HepG2 (cell line): ENCODE measurements around the gene MLXIPL. TPM values are rescaled to one million over a fixed set of nuclear protein-coding genes. Genes with fewer than 3 reads are reported as not detected.

Source experiments
- AFF4 ChIP-seq: sonication (generic); formaldehyde crosslinking; IDR thresholded peaks from 2 replicates; pipeline ENCODE4 v1.4.0; 2020; ENCODE audit warnings: missing genetic modification reagents
- ATF7 ChIP-seq, 2 experiments: fragments of 450-650 bp in 1 of 2; sonication (generic) in 1 of 2; formaldehyde crosslinking in 1 of 2; IDR thresholded peaks; 2 replicates each; pipeline versions ENCODE4 v1.4.0 to v1.6.1; 2016 to 2020; ENCODE audit warnings: antibody characterized with exemption in 1 of 2, mild to moderate bottlenecking in 1 of 2, missing genetic modification reagents in 1 of 2
- CBFB ChIP-seq: sonication (generic); formaldehyde crosslinking; IDR thresholded peaks from 2 replicates; pipeline ENCODE4 v1.4.0; 2020; ENCODE audit warnings: missing genetic modification reagents
- GRHL1 ChIP-seq: sonication (generic); formaldehyde crosslinking; conservative IDR thresholded peaks from 2 replicates; pipeline ENCODE4 v1.8.0; 2022; ENCODE audit warnings: missing genetic modification reagents
- HDAC6 ChIP-seq: fragments of 200-600 bp; sonication (generic); IDR thresholded peaks from 2 replicates; pipeline ENCODE4 v1.7.0; 2017; ENCODE audit warnings: mild to moderate bottlenecking, antibody characterized with exemption, low read length, low read depth
- TFAP4 ChIP-seq: sonication (generic); IDR thresholded peaks from 2 replicates; pipeline ENCODE4 v1.6.1; 2016; ENCODE audit warnings: low read depth, borderline replicate concordance
- ZFP41 ChIP-seq: sonication (generic); formaldehyde crosslinking; IDR thresholded peaks from 2 replicates; pipeline ENCODE4 v1.4.0; 2020; ENCODE audit warnings: mild to moderate bottlenecking, missing genetic modification reagents, borderline replicate concordance
- ZNF530 ChIP-seq: sonication (generic); formaldehyde crosslinking; IDR thresholded peaks from 2 replicates; pipeline ENCODE4 v1.5.0; 2020; ENCODE audit warnings: low read depth, mild to moderate bottlenecking, missing genetic modification reagents
- ZNF549 ChIP-seq: sonication (generic); formaldehyde crosslinking; IDR thresholded peaks from 2 replicates; pipeline ENCODE4 v1.5.0; 2020; ENCODE audit warnings: missing genetic modification reagents
- ZNF557 ChIP-seq: sonication (generic); formaldehyde crosslinking; IDR thresholded peaks from 2 replicates; pipeline ENCODE4 v1.4.0; 2020; ENCODE audit warnings: missing genetic modification reagents
- ZNF558 ChIP-seq: sonication (generic); formaldehyde crosslinking; IDR thresholded peaks from 2 replicates; pipeline ENCODE4 v1.9.0; 2022; ENCODE audit warnings: mild to moderate bottlenecking, missing genetic modification reagents, borderline replicate concordance
- ZNF703 ChIP-seq: sonication (generic); formaldehyde crosslinking; IDR thresholded peaks from 2 replicates; pipeline ENCODE4 v1.5.1; 2020; ENCODE audit warnings: missing genetic modification reagents, mild to moderate bottlenecking, moderate library complexity, borderline replicate concordance
- ZNF709 ChIP-seq: sonication (generic); formaldehyde crosslinking; IDR thresholded peaks from 2 replicates; pipeline ENCODE4 v1.5.0; 2020; ENCODE audit warnings: mild to moderate bottlenecking, missing genetic modification reagents
- ZNF713 ChIP-seq: sonication (generic); formaldehyde crosslinking; IDR thresholded peaks from 2 replicates; pipeline ENCODE4 v1.4.0; 2020; ENCODE audit warnings: mild to moderate bottlenecking, missing genetic modification reagents
- ZNF761 ChIP-seq: sonication (generic); formaldehyde crosslinking; conservative IDR thresholded peaks from 2 replicates; pipeline ENCODE4 v1.4.0; 2020; ENCODE audit warnings: mild to moderate bottlenecking, missing genetic modification reagents
- ZNF772 ChIP-seq: sonication (generic); formaldehyde crosslinking; IDR thresholded peaks from 2 replicates; pipeline ENCODE4 v1.5.0; 2020; ENCODE audit warnings: mild to moderate bottlenecking, missing genetic modification reagents
- ZNF777 ChIP-seq: sonication (generic); formaldehyde crosslinking; IDR thresholded peaks from 2 replicates; pipeline ENCODE4 v1.4.0; 2020; ENCODE audit warnings: missing genetic modification reagents
- ZNF878 ChIP-seq: sonication (generic); formaldehyde crosslinking; IDR thresholded peaks from 2 replicates; pipeline ENCODE4 v1.8.1; 2023; ENCODE audit warnings: mild to moderate bottlenecking, missing genetic modification reagents, moderate library complexity
- ZSCAN25 ChIP-seq: sonication (generic); formaldehyde crosslinking; IDR thresholded peaks from 2 replicates; pipeline ENCODE4 v1.8.0; 2022; ENCODE audit warnings: mild to moderate bottlenecking, missing genetic modification reagents
- polyA plus RNA-seq, 8 experiments: library from polyadenylated mRNA; depleted of rRNA in 3 of 8; stranded (reverse) in 7 of 8; unstranded in 1 of 8; fragments of >200 nt; fragmentation: Illumina TruSeq in 4 of 8; extraction: Trizol in 4 of 8; gene quantifications; 2 replicates each; pipeline versions ENCODE4 v1.2.1 to v1.2.3, GENCODE V29; 2011 to 2016; ENCODE audit warnings: low read depth in 4 of 8, missing spikeins in 1 of 8, mixed read lengths in 1 of 8; ENCODE audit not compliant: insufficient read depth in 1 of 8
- total RNA-seq, 5 experiments: library from RNA; depleted of rRNA; stranded (reverse); fragments of >200 nt; fragmentation: Illumina TruSeq; extraction: Trizol; gene quantifications; 2 replicates each; pipeline ENCODE4 v1.2.3, GENCODE V29; 2016; ENCODE audit warnings: low read depth in 1 of 5
- TF ChIP-seq, protein P1 (sequence below): sonication (generic); formaldehyde crosslinking; IDR thresholded peaks from 2 replicates; pipeline ENCODE4 v1.4.0; 2020; ENCODE audit warnings: mild to moderate bottlenecking, missing genetic modification reagents, borderline replicate concordance
- TF ChIP-seq, protein P2 (sequence below): IDR thresholded peaks from 2 replicates; pipeline ENCODE4 v1.6.1; 2016; ENCODE audit warnings: missing genetic modification reagents, missing compliant biosample characterization

MLXIPL gene
- total and polyA plus RNA-seq, 2 of the 13 experiments (the other 11 are each of a cell fraction or from before 2014, with no cell fraction given), result 51.6 to 60.1 TPM

DNA sequence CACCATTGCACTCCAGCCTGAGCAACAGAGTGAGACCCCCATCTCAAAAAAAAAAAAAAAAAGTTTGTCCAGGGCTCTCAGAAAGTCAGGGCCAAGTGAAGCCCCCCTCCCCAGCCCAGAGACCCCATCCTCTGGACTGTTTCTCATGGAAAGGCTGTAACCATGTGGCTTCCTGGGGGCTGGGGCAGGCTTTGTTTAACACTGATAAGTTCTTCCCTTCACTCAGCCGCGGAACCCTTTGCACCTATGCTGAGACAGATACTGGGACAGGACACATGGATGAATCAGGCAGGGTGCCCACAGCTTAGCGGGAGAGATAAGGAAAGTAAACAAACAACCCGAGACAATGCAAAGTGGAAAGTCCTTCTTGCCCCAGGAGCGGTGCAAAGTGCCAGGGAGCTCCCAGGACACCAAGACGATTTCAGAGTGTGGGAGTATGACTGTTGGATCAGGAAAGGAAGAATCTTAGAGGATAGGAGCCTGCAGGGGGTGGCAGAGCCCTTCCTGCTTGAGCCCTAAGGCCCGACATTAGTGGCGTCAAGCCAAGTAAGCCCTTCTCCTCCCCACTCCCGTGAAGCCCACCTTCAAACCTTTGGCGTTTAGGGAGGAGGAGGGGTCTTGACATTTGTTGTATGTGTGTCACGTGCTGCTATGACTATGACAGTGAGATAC lies 11.6 kb downstream of the MLXIPL start (continued):
- no peak for TF ChIP-seq AFF4 (CRISPR knock-in tag)
- TF ChIP-seq ZNF549, result no peak
- TF ChIP-seq ZNF761 (CRISPR knock-in tag), result peak; percentile 60; the same call in 1 of the 2 replicates
- TF ChIP-seq, protein P1, sequence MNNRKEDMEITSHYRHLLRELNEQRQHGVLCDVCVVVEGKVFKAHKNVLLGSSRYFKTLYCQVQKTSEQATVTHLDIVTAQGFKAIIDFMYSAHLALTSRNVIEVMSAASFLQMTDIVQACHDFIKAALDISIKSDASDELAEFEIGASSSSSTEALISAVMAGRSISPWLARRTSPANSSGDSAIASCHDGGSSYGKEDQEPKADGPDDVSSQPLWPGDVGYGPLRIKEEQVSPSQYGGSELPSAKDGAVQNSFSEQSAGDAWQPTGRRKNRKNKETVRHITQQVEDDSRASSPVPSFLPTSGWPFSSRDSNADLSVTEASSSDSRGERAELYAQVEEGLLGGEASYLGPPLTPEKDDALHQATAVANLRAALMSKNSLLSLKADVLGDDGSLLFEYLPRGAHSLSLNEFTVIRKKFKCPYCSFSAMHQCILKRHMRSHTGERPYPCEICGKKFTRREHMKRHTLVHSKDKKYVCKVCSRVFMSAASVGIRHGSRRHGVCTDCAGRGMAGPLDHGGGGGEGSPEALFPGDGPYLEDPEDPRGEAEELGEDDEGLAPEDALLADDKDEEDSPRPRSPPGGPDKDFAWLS (CRISPR knock-in tag), result no peak
- peak; percentile 98 for TF ChIP-seq ZNF772 (CRISPR knock-in tag)
- no peak for TF ChIP-seq ZNF703
- no peak for TF ChIP-seq ATF7 (IDR thresholded peaks at IDR 0.05)
- no peak for TF ChIP-seq ATF7 (CRISPR knock-in tag; IDR thresholded peaks at IDR 0.05)
- no peak for TF ChIP-seq HDAC6
- no peak for TF ChIP-seq ZNF713 (CRISPR knock-in tag)
- TF ChIP-seq ZSCAN25, result no peak
- no peak for TF ChIP-seq ZNF530 (CRISPR knock-in tag)
- peak; percentile 71 for TF ChIP-seq CBFB (CRISPR knock-in tag)
- TF ChIP-seq ZNF709 (CRISPR knock-in tag), result 0 out of 2 replicates have a peak, but pooled peaks have one; percentile 48
- TF ChIP-seq ZNF557 (CRISPR knock-in tag), result no peak
- no peak for TF ChIP-seq ZNF558 (CRISPR knock-in tag)
- no peak for TF ChIP-seq ZFP41
- TF ChIP-seq ZNF777 (CRISPR knock-in tag), result peak; percentile 32; the same call in 1 of the 2 replicates
- TF ChIP-seq GRHL1, result no peak
- TF ChIP-seq ZNF878 (CRISPR knock-in tag), result no peak
- peak; percentile 80; the same call in 1 of the 2 replicates for TF ChIP-seq TFAP4
- TF ChIP-seq, protein P2, sequence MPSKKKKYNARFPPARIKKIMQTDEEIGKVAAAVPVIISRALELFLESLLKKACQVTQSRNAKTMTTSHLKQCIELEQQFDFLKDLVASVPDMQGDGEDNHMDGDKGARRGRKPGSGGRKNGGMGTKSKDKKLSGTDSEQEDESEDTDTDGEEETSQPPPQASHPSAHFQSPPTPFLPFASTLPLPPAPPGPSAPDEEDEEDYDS (CRISPR knock-in tag), result peak; percentile 71
